ENCODE results near the gene LRRFIP2.

GRCh38 chr3:37202035-37202434, 27.7 kb upstream of the LRRFIP2 start:
- TF ChIP-seq CTCF (IDR thresholded peaks at IDR 0.05) (no peak), POLR2A (IDR thresholded peaks at IDR 0.05) (no peak), POLR2AphosphoS5 (IDR thresholded peaks at IDR 0.05) (no peak)

Measured in suprapubic skin (tissue), 4 donors.